GM18499 (cell line): ENCODE results near the gene FLNC.

Source experiments
- ATAC-seq: cut with Tn5 transposase; IDR thresholded peaks from one replicate; pipeline ENCODE4 v1.9.1; 2021; ENCODE audit warnings: moderate number of reproducible peaks; ENCODE audit not compliant: insufficient read depth, unreplicated experiment

Gene FLNC

GRCh38 chr7:128800567-128800966 lies 29.6 kb upstream of the FLNC start:
- ATAC-seq = no peak

- no peak for ATAC-seq
Observed at GRCh38 chr7:128801003-128801402, 29.2 kb upstream of the FLNC start.

GRCh38 chr7:128801667-128802418 lies 28.4 kb upstream of the FLNC start:
- ATAC-seq = no peak

- ATAC-seq = no peak
Observed at GRCh38 chr7:128804484-128804883, 25.7 kb upstream of the FLNC start.

- no peak for ATAC-seq
Observed at GRCh38 chr7:128805225-128805624, 25.0 kb upstream of the FLNC start.

GRCh38 chr7:128807191-128807590 lies 23.0 kb upstream of the FLNC start:
- no peak for ATAC-seq

- ATAC-seq = no peak
Observed at GRCh38 chr7:128809363-128809762, 20.8 kb upstream of the FLNC start.

GRCh38 chr7:128810473-128810872 lies 19.7 kb upstream of the FLNC start:
- ATAC-seq = no peak

- ATAC-seq = no peak
Observed at GRCh38 chr7:128810997-128811396, 19.2 kb upstream of the FLNC start.

- ATAC-seq = no peak
Observed at GRCh38 chr7:128811631-128812430, 18.4 kb upstream of the FLNC start.

- no peak for ATAC-seq
Observed at GRCh38 chr7:128812514-128813168, 17.6 kb upstream of the FLNC start.

GRCh38 chr7:128814499-128814898 lies 15.7 kb upstream of the FLNC start:
- ATAC-seq = no peak

GRCh38 chr7:128815289-128815942 lies 14.8 kb upstream of the FLNC start:
- ATAC-seq = no peak

- no peak for ATAC-seq
Observed at GRCh38 chr7:128818694-128819093, 11.5 kb upstream of the FLNC start.

GRCh38 chr7:128821724-128822123 lies 8.5 kb upstream of the FLNC start:
- no peak for ATAC-seq

GRCh38 chr7:128826512-128826911 lies 3.7 kb upstream of the FLNC start:
- ATAC-seq = no peak

- no peak for ATAC-seq
Observed at GRCh38 chr7:128826916-128827247, 3.3 kb upstream of the FLNC start.

GRCh38 chr7:128827248-128827958 lies 2.8 kb upstream of the FLNC start:
- no peak for ATAC-seq

GRCh38 chr7:128827971-128828711 lies 2.1 kb upstream of the FLNC start:
- ATAC-seq = no peak
